K562 (cell line): ENCODE data around the gene GALK2. TPM values are rescaled to one million over a fixed set of nuclear protein-coding genes. Genes with fewer than 3 reads are reported as not detected.

Experiments used
- CHD1 ChIP-seq: fragments of 200-600 bp; sonication (generic); IDR thresholded peaks from one replicate; pipeline ENCODE4 v1.6.1; 2012; ENCODE audit warnings: mild to moderate bottlenecking, moderate library complexity, low read length, inconsistent platforms
- CSDE1 ChIP-seq, 2 experiments: fragments of 450-650 bp; IDR thresholded peaks; 2 replicates each; pipeline ENCODE4 v1.6.1; 2016; ENCODE audit warnings: mild to moderate bottlenecking in 1 of 2
- ELK3 ChIP-seq: fragments of 450-650 bp; formaldehyde crosslinking; IDR thresholded peaks from 2 replicates; pipeline ENCODE4 v1.4.0; 2020; ENCODE audit warnings: mild to moderate bottlenecking
- FOXP1 ChIP-seq: sonication (generic); formaldehyde crosslinking; IDR thresholded peaks from 2 replicates; pipeline ENCODE4 v1.8.0; 2022; ENCODE audit warnings: mild to moderate bottlenecking, missing genetic modification reagents
- GATAD2A ChIP-seq: fragments of 450-650 bp; IDR thresholded peaks from 2 replicates; pipeline ENCODE4 v1.6.1; 2017
- HCFC1 ChIP-seq: IDR thresholded peaks from 2 replicates; pipeline ENCODE4 v1.6.1; 2012; ENCODE audit warnings: low read depth, low read length, improper control_type of control experiment
- HDAC8 ChIP-seq: fragments of 450-650 bp; IDR thresholded peaks from 2 replicates; pipeline ENCODE4 v1.6.1; 2016; ENCODE audit warnings: mild to moderate bottlenecking, missing genetic modification characterization, moderate library complexity, missing compliant biosample characterization
- HMBOX1 ChIP-seq: sonication (generic); IDR thresholded peaks from 2 replicates; pipeline ENCODE4 v1.6.1; 2016
- POLR2AphosphoS5 ChIP-seq: IDR thresholded peaks from 2 replicates; pipeline ENCODE4 v1.6.1; 2011; ENCODE audit warnings: mild to moderate bottlenecking, low read depth, low read length, moderate library complexity; ENCODE audit not compliant: control insufficient read depth, insufficient read depth
- POLR2B ChIP-seq: fragments of 450-650 bp; IDR thresholded peaks from 2 replicates; pipeline ENCODE4 v1.6.1; 2018; ENCODE audit warnings: low read depth; ENCODE audit not compliant: partially characterized antibody
- RCOR1 ChIP-seq, 2 experiments: IDR thresholded peaks; 2 replicates each; pipeline ENCODE4 v1.6.1; 2012; ENCODE audit warnings: low read depth in 2 of 2, low read length in 2 of 2, borderline replicate concordance in 1 of 2, improper control_type of control experiment in 1 of 2
- TAF9B ChIP-seq: fragments of 450-650 bp; IDR thresholded peaks from 2 replicates; pipeline ENCODE4 v1.6.1; 2018; ENCODE audit warnings: mild to moderate bottlenecking; ENCODE audit not compliant: partially characterized antibody
- TSC22D4 ChIP-seq: fragments of 450-650 bp; IDR thresholded peaks from 2 replicates; pipeline ENCODE4 v1.6.1; 2016; ENCODE audit warnings: missing genetic modification characterization, missing biosample characterization, control low read depth
- ZKSCAN8 ChIP-seq: fragments of 200-800 bp; sonication (Bioruptor generic); IDR thresholded peaks from 2 replicates; pipeline ENCODE4 v1.6.1; 2016; ENCODE audit warnings: missing genetic modification characterization, missing compliant biosample characterization
- ZNF766 ChIP-seq: fragments of 200-800 bp; sonication (Bioruptor generic); conservative IDR thresholded peaks from 2 replicates; pipeline ENCODE4 v1.6.1; 2016; ENCODE audit warnings: missing genetic modification characterization, missing compliant biosample characterization
- polyA plus RNA-seq, 8 experiments: library from polyadenylated mRNA; depleted of rRNA in 4 of 8; stranded (reverse) in 5 of 8; unstranded in 3 of 8; fragments of >200 nt; fragmentation: Nextera tagmentation in 2 of 8; fragmentation: Illumina TruSeq in 1 of 8; extraction: Ambion mirVana in 2 of 8; extraction: Trizol in 1 of 8; gene quantifications; 2 replicates each; pipeline versions ENCODE4 v1.2.1 to v1.2.3, GENCODE V29; 2011 to 2014; ENCODE audit warnings: inconsistent platforms in 1 of 8, missing spikeins in 1 of 8
- total RNA-seq, 7 experiments: library from RNA; depleted of rRNA in 6 of 7; stranded (reverse); fragments of >200 nt in 6 of 7; fragmentation: Illumina TruSeq in 2 of 7; extraction: Trizol in 2 of 7; gene quantifications; 2 replicates each; pipeline versions ENCODE4 v1.2.1 to v1.2.3, GENCODE V29; 2011 to 2021; ENCODE audit warnings: low replicate concordance in 1 of 7
- TF ChIP-seq, protein P1 (sequence below): fragments of 450-650 bp; IDR thresholded peaks from 2 replicates; pipeline ENCODE4 v1.6.1; 2016; ENCODE audit warnings: low read depth
- TF ChIP-seq, protein P2 (sequence below): fragments of 250-450 bp; sonication (Bioruptor Pico); IDR thresholded peaks from 2 replicates; pipeline ENCODE4 v1.9.0; 2021; ENCODE audit warnings: mild to moderate bottlenecking

GALK2 gene
- total and polyA plus RNA-seq, 9 of the 15 experiments (the other 6 are each of a cell fraction or from before 2014, with no cell fraction given) = 32.8 to 82.0 (median 54.4) TPM

DNA sequence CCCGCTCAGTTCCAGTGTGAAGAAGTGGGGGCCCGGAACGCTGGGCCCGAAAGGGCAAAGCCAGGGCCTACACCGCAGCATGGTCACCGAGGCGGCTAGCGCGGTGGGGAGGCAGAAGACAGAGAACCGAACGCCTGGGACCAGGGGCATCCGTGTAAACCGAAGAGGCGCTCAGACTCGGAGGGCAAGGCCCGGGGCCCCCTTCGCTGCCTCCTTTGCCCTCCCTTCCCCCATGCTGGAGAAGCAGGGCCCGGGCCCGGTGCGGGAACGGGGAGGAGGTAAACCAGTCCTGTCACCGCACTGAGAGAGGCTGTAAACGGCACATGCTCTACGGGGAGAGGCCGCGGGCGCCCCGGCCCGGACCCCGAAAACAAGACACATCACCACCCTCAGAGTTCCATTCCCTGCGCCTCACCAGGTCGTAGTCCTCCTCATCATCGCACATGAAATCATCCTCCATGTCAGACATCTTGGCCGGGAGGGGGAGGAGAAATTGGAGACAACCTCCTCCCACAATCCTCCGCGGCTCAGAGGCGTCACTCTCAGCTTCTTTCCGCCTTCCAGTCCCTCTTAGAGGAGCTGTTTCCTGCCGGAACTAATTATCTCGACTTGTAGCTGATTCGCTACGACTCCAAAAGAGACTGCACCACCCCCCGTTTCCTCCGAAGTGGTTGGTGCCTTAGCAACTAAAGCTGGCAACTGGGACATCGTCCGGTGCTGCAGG, 14.8 kb upstream of the GALK2 start, which contains the start of gene COPS2 (continued):
- TF ChIP-seq, protein P1, sequence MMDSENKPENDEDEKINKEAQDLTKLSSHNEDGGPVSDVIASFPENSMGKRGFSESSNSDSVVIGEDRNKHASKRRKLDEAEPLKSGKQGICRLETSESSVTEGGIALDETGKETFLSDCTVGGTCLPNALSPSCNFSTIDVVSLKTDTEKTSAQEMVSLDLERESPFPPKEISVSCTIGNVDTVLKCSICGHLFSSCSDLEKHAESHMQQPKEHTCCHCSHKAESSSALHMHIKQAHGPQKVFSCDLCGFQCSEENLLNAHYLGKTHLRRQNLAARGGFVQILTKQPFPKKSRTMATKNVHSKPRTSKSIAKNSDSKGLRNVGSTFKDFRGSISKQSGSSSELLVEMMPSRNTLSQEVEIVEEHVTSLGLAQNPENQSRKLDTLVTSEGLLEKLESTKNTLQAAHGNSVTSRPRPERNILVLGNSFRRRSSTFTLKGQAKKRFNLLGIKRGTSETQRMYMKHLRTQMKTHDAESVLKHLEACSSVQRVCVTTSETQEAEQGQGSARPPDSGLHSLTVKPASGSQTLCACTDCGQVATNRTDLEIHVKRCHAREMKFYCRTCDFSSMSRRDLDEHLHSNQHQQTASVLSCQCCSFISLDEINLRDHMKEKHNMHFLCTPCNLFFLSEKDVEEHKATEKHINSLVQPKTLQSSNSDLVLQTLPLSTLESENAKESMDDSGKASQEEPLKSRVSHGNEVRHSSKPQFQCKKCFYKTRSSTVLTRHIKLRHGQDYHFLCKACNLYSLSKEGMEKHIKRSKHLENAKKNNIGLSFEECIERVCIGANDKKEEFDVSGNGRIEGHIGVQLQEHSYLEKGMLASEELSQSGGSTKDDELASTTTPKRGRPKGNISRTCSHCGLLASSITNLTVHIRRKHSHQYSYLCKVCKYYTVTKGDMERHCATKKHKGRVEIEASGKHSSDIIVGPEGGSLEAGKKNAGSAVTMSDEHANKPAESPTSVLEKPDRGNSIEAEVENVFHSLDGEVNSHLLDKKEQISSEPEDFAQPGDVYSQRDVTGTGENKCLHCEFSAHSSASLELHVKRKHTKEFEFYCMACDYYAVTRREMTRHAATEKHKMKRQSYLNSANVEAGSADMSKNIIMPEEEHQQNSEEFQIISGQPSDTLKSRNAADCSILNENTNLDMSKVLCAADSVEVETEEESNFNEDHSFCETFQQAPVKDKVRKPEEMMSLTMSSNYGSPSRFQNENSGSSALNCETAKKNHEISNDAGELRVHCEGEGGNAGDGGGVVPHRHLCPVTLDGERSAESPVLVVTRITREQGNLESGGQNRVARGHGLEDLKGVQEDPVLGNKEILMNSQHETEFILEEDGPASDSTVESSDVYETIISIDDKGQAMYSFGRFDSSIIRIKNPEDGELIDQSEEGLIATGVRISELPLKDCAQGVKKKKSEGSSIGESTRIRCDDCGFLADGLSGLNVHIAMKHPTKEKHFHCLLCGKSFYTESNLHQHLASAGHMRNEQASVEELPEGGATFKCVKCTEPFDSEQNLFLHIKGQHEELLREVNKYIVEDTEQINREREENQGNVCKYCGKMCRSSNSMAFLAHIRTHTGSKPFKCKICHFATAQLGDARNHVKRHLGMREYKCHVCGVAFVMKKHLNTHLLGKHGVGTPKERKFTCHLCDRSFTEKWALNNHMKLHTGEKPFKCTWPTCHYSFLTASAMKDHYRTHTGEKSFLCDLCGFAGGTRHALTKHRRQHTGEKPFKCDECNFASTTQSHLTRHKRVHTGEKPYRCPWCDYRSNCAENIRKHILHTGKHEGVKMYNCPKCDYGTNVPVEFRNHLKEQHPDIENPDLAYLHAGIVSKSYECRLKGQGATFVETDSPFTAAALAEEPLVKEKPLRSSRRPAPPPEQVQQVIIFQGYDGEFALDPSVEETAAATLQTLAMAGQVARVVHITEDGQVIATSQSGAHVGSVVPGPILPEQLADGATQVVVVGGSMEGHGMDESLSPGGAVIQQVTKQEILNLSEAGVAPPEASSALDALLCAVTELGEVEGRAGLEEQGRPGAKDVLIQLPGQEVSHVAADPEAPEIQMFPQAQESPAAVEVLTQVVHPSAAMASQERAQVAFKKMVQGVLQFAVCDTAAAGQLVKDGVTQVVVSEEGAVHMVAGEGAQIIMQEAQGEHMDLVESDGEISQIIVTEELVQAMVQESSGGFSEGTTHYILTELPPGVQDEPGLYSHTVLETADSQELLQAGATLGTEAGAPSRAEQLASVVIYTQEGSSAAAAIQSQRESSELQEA = no peak
- TF ChIP-seq CHD1 (peak; percentile 40), ZNF766 (peak; percentile 66), ZKSCAN8 (no peak), HMBOX1 (no peak), ELK3 (CRISPR knock-in tag) (no peak), POLR2AphosphoS5 (peak; percentile 79), POLR2B (peak; percentile 82), GATAD2A (no peak; the same call in 1 of the 2 replicates), TAF9B (peak; percentile 71), HDAC8 (no peak), HCFC1 (peak; percentile 90), TSC22D4 (no peak), FOXP1 (CRISPR knock-in tag) (no peak; the same call in 1 of the 2 replicates), CSDE1 (IDR thresholded peaks at IDR 0.05) (peak in 1 of 2 experiments; percentile 67; a peak in 1 of 4 replicates), RCOR1 (IDR thresholded peaks at IDR 0.05; ENCODE audit: borderline replicate concordance in 1 of 2, low read depth in 2 of 2, low read length in 2 of 2) (peak in 1 of 2 experiments; percentile 77; a peak in 1 of 4 replicates)
- TF ChIP-seq, protein P2, sequence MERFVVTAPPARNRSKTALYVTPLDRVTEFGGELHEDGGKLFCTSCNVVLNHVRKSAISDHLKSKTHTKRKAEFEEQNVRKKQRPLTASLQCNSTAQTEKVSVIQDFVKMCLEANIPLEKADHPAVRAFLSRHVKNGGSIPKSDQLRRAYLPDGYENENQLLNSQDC (CRISPR knock-in tag) = 0 out of 2 replicates have a peak, but pooled peaks have one; percentile 34
